GM13976 (cell line): ENCODE measurements around the gene MUC2.

Experiments used
- DNase-seq: peaks from one replicate; pipeline ENCODE4 v3.0.0; 2012; ENCODE audit warnings: low spot score
- in situ Hi-C: fragments of 300-500 bp; cut with MboI; formaldehyde crosslinking; loops from one replicate; pipeline ENCODE4 v1.12.0; 2022; ENCODE audit warnings: low sequenced_read_pairs, mixed read lengths, inconsistent platforms; ENCODE audit not compliant: unreplicated experiment
- TF ChIP-seq, protein P1 (sequence below): IDR thresholded peaks from 2 replicates; pipeline ENCODE4 v1.5.1; 2012; ENCODE audit warnings: borderline replicate concordance, mild to moderate bottlenecking; ENCODE audit not compliant: insufficient read depth; ENCODE audit errors: extremely low read depth, missing control alignments, control extremely low read depth

The MUC2 gene

DNA sequence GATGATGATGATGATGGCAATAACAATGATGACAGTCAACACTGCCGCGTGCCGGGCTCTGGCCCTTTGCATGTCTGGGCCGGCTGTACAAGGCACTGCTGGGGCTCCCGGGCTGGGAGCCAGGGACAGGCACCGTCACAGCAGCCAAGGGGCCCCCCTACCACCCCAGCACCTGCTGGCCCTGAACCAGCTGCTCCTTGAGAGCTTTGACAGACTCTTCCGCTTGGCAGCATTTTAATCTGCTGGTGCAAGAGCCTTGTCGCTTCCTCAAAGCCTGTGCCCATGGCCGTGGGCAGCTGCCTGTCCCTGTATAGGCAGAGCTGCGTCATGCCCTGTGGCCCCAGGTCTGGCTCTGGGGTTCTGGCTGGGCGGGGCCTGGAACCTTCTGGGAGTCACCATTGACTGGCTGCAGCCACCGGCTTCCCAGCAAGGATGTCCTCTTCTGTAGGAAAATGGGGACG lies 25.2 kb upstream of the MUC2 start:
- TF ChIP-seq, protein P1, sequence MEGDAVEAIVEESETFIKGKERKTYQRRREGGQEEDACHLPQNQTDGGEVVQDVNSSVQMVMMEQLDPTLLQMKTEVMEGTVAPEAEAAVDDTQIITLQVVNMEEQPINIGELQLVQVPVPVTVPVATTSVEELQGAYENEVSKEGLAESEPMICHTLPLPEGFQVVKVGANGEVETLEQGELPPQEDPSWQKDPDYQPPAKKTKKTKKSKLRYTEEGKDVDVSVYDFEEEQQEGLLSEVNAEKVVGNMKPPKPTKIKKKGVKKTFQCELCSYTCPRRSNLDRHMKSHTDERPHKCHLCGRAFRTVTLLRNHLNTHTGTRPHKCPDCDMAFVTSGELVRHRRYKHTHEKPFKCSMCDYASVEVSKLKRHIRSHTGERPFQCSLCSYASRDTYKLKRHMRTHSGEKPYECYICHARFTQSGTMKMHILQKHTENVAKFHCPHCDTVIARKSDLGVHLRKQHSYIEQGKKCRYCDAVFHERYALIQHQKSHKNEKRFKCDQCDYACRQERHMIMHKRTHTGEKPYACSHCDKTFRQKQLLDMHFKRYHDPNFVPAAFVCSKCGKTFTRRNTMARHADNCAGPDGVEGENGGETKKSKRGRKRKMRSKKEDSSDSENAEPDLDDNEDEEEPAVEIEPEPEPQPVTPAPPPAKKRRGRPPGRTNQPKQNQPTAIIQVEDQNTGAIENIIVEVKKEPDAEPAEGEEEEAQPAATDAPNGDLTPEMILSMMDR, result no peak
- in situ Hi-C loops, result loop anchor here (25.0 kb wide), 1 partner anchor 88 kb away; no protein-coding TSS in a partner anchor
- no peak for DNase-seq

DNA sequence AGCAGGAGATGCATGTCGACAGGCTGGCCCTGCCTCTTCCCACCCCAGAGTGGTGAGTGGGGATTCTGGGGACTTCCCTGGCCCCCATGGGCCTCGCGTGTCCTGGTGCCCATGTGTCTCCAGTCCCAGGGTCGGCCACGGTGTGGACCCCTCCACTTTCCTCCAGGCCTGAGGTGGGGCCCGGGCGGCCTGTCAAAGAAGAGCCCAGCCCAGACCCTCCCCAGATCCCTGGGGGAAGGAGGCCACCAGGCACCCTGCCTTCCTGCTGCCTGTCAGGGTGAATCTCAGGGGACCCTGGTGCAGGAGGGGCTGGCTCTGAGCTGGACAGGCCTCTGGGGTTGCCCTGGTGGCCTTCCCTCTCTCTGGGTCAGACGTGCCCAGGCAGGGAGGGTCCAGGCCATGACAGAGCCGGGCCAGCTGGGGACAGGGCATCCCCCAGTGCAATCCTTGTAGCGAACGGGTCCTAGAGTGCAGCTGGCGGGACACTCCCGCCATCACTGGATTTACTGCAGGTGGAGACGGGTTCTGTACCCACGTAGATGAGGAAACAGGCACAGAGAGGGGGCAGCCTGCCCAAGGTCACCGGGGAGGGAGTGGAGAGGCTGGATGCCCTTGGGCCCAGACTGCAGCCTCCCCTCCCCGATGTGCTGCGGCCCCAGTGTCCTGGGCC lies 24.6 kb upstream of the MUC2 start:
- DNase-seq, result no peak
- in situ Hi-C loops, result loop anchor here (10.0 to 25.0 kb wide), 2 partner anchors 87 to 205 kb away; partner anchors contain the start of genes POLR2L and TSPAN4
- TF ChIP-seq, protein P1, result no peak

DNA sequence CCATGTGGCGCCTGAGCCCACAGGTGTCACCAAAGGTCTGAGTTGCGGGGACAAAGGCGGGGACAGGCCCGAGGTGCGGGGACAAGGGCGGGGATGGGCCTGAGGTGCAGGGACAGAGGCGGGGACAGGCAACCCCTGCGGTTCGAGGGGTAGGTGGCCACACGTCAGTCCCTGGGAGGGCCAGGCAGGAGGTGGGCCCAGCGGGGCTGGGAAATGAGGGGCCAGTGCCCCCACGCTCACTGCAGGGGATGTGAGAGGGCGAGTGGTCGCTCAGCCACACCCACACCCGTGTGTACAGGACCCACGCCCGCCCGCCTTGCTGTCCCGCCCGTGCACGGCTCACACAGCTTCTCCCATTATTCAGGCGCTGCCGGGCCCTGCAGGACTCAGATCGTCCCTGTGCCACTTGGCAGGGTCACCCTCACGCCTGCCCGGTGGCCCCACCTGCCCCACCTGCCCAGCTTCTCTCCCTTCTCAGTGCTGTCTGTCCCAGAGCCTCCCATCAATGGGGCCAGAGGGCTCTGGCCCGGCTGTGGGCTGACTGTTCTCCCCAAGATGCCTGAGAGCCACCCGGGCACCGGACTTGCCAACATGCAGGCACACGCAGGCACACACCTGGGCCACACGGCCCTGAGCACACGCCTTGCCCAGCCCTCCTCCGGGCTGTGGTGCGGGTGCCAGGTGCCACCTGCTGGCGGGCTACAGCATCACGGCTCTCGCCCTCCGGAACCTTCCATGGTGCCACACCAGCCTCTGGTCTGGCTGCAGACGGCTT lies 23.9 kb upstream of the MUC2 start:
- peak; percentile 96 for DNase-seq
- in situ Hi-C loops, result loop anchor here (10.0 kb wide), 1 partner anchor 206 kb away; the partner anchor contains the start of genes POLR2L and TSPAN4
- TF ChIP-seq, protein P1, result peak; percentile 97

DNA sequence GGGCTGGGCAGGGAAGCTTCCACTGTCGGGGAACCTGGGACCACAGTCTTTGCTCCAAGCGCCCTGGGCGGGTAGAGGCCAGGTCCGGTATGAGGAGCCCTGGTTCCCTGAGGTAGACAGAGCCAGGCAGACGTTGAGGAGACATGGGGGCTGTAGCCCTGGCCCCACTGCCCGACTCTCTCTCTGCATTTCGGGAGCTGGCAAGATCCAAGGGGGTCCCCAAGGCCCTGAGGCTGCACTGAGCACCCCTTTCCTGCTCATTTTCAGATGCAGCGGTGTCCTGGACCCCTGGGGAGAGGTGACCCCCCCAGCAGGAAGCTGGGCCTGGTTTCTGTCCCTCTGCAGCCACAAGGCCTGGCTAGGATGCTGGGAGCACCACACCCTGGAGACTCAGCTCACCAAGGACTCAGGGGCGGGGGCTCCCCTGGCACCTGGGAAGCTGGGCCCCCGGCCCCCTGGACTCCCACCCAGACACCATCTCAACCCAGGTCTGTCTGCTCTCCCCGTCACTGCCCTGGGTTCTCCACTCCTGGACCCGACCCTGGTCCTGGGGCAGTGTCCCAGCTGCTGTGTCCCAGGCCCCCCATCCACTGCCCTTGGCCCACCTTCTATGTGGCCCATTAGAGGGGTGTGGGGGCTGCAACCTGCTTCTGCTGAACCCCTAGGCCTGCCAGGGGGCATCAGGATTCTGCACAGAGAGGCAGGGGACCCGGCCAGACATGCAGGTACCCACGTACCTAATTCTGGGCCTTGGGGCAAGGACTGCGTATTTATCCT lies 23.1 kb upstream of the MUC2 start:
- DNase-seq, result no peak
- in situ Hi-C loops, result loop anchor here (10.0 kb wide), 1 partner anchor 207 kb away; the partner anchor contains the start of genes POLR2L and TSPAN4
- TF ChIP-seq, protein P1, result no peak

DNA sequence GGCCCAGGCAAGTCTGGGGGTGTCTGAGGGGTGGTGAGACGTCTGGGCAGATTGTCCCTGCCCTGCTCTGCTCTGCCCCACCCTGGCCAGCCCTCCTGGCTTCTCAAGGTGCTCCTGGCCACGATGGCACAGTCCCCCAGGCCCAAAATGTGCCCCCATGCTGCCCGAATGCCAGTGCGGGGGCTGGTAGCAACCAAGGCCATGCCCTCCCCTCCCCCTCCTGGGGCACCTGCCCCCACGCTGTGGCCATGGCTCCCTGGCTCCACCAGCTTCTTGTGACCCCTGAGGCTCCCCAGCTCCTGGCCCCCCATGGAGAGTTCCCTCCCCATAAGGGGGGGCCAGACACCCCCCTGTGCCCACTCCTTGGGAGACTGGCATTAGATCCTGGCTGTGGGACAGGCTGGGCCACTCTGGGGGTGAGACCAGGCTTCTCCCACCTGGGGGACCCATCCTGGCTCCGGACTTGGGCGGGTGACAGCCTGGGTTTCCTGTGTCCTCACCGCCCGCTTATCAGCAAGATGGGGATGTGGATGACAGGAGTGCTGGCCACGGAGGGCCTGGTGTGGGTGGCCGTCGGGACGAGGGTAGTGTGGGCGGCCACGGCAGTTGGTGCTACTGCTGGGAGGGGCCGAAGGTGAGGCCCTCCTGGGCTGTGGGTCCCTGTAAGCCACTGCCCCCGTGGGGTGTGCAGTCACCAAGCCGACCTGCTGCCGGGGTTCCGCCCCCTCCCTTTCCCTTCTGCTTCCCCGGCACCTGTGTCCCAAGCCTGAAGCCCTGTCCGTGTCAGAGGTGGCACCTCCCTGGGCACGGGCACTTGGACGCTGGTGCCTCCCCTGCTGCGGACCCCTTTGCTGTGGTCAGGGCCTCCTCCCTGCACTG lies 22.3 kb upstream of the MUC2 start:
- no peak for DNase-seq
- TF ChIP-seq, protein P1, result no peak
- in situ Hi-C loops, result loop anchor here (10.0 kb wide), 1 partner anchor 208 kb away; the partner anchor contains the start of genes POLR2L and TSPAN4
